Measurements from ENCODE around the gene CER1. TPM values are rescaled to one million over a fixed set of nuclear protein-coding genes. Genes with fewer than 3 reads are reported as not detected.

CER1 gene
- total RNA-seq, 1 donor from 2014 or later, result not detected

GRCh38 chr9:14766299-14766698, 43.8 kb upstream of the CER1 start:
- no peak for TF ChIP-seq CTCF (IDR thresholded peaks at IDR 0.05; ENCODE audit: unreplicated experiment)
- no peak for DNase-seq (ENCODE audit: low spot score, unreplicated experiment)
- Mint-ChIP-seq H3K4me1 (ENCODE audit: low read depth) (peaks cover 4% of the 10 kb centered on the region), H3K9me3 (ENCODE audit: low read depth) (no peaks in the 10 kb centered on the region), H3K27me3 (no peaks in the 10 kb centered on the region), H3K36me3 (ENCODE audit: insufficient read depth) (no peaks in the 10 kb centered on the region), H3K4me3 (ENCODE audit: low read depth) (no peak overlapping the region), H3K27ac (no peak overlapping the region)

- Mint-ChIP-seq H3K4me3 (ENCODE audit: low read depth) (no peak overlapping the region), H3K36me3 (ENCODE audit: insufficient read depth) (no peaks in the 10 kb centered on the region)
- no peak for TF ChIP-seq CTCF (IDR thresholded peaks at IDR 0.05; ENCODE audit: unreplicated experiment)
These were observed 39.1 kb upstream of the CER1 start for GRCh38 chr9:14761584-14761983.

GRCh38 chr9:14760060-14760459, 37.5 kb upstream of the CER1 start:
- Mint-ChIP-seq H3K27me3 (no peaks in the 10 kb centered on the region), H3K36me3 (ENCODE audit: insufficient read depth) (no peaks in the 10 kb centered on the region), H3K4me3 (ENCODE audit: low read depth) (no peak overlapping the region), H3K9me3 (ENCODE audit: low read depth) (no peaks in the 10 kb centered on the region), H3K4me1 (ENCODE audit: low read depth) (no peaks in the 10 kb centered on the region), H3K27ac (no peak overlapping the region)
- DNase-seq (ENCODE audit: low spot score, unreplicated experiment), result no peak
- no peak for TF ChIP-seq CTCF (IDR thresholded peaks at IDR 0.05; ENCODE audit: unreplicated experiment)

More at GRCh38 chr9:14761584-14761983, 39.1 kb upstream of the CER1 start:
- Mint-ChIP-seq H3K4me1 (ENCODE audit: low read depth) (no peaks in the 10 kb centered on the region), H3K27ac (no peak overlapping the region), H3K27me3 (no peaks in the 10 kb centered on the region), H3K9me3 (ENCODE audit: low read depth) (no peaks in the 10 kb centered on the region)
- no peak for DNase-seq (ENCODE audit: low spot score, unreplicated experiment)

- Mint-ChIP-seq H3K27me3 (peaks cover 4% of the 10 kb centered on the region), H3K9me3 (ENCODE audit: low read depth) (no peaks in the 10 kb centered on the region), H3K4me1 (ENCODE audit: low read depth) (peaks cover 3% of the 10 kb centered on the region), H3K27ac (no peak overlapping the region), H3K36me3 (ENCODE audit: insufficient read depth) (no peaks in the 10 kb centered on the region), H3K4me3 (ENCODE audit: low read depth) (no peak overlapping the region)
- no peak for DNase-seq (ENCODE audit: low spot score, unreplicated experiment)
- TF ChIP-seq CTCF (IDR thresholded peaks at IDR 0.05; ENCODE audit: unreplicated experiment), result no peak
These were observed 33.8 kb upstream of the CER1 start for GRCh38 chr9:14756291-14756690.

GRCh38 chr9:14752871-14753270, 30.3 kb upstream of the CER1 start:
- TF ChIP-seq CTCF (IDR thresholded peaks at IDR 0.05; ENCODE audit: unreplicated experiment), result no peak
- peaks cover 25% of the 10 kb centered on the region for H3K27me3 Mint-ChIP-seq
- H3K4me3 Mint-ChIP-seq (ENCODE audit: low read depth), result no peak overlapping the region
- H3K9me3 Mint-ChIP-seq (ENCODE audit: low read depth), result no peaks in the 10 kb centered on the region
- no peak overlapping the region for H3K27ac Mint-ChIP-seq
- no peak for DNase-seq (ENCODE audit: low spot score, unreplicated experiment)
- peaks cover 8% of the 10 kb centered on the region for H3K4me1 Mint-ChIP-seq (ENCODE audit: low read depth)
- H3K36me3 Mint-ChIP-seq (ENCODE audit: insufficient read depth), result no peaks in the 10 kb centered on the region

Measured in progenitor cell of endocrine pancreas (in vitro differentiated cells).